ENCODE measurements around the gene KRTAP10-12. TPM values are rescaled to one million over a fixed set of nuclear protein-coding genes. Genes with fewer than 3 reads are reported as not detected.

KRTAP10-12 gene
- total RNA-seq, 1 experiment from 2014 or later = not detected

- H3K27me3 Mint-ChIP-seq (ENCODE audit: insufficient read depth, unreplicated experiment) = peaks cover 67% of the 10 kb centered on the region
- no peaks in the 10 kb centered on the region for H3K4me1 Mint-ChIP-seq (ENCODE audit: insufficient read depth, unreplicated experiment)
- no TSS peak for BruUV-seq (replicated peaks)
- no peaks in the 10 kb centered on the region for H3K9me3 Mint-ChIP-seq (ENCODE audit: unreplicated experiment)
- no peaks in the 10 kb centered on the region for H3K36me3 Mint-ChIP-seq (ENCODE audit: insufficient read depth, unreplicated experiment)
- POLR2A ChIA-PET = interaction anchor here (1.1 kb wide), 1 partner anchor 10 kb away, joined by 5 read pairs; no protein-coding TSS in a partner anchor
- intact Hi-C loops (cut with micrococcal nuclease) = no loop called here
- DNase-seq (ENCODE audit: unreplicated experiment) = no peak
- no peak for TF ChIP-seq CTCF (IDR thresholded peaks at IDR 0.05; ENCODE audit: unreplicated experiment)
- no peak overlapping the region for H3K27ac Mint-ChIP-seq (ENCODE audit: low read depth, unreplicated experiment)
- no peak overlapping the region for H3K4me3 Mint-ChIP-seq (ENCODE audit: unreplicated experiment)
- CTCF ChIA-PET = no interaction called here
Measured at GRCh38 chr21:44700101-44701022, 3.4 kb downstream of the KRTAP10-12 start.

DNA sequence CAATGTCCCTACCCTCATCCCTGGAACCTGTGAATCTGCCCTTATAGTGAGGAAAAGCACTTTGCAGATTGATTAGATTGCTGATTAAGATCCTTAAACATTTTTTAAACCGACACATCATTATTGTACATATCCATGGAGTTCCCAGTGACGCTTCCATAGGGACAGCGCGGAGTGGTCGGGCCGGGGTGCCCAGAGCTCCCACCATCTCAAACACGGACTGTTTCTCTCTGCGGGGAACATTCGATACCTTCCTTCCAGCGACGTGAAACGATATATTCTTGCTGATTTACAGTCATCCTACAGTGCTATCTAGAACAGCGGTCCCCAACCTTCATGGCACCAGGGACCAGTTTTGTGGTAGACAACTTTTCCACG lies 4.0 kb downstream of the KRTAP10-12 start:
- Mint-ChIP-seq H3K9me3 (ENCODE audit: unreplicated experiment) (no peaks in the 10 kb centered on the region), H3K36me3 (ENCODE audit: insufficient read depth, unreplicated experiment) (no peaks in the 10 kb centered on the region), H3K27ac (ENCODE audit: low read depth, unreplicated experiment) (no peak overlapping the region), H3K4me1 (ENCODE audit: insufficient read depth, unreplicated experiment) (no peaks in the 10 kb centered on the region), H3K4me3 (ENCODE audit: unreplicated experiment) (no peak overlapping the region), H3K27me3 (ENCODE audit: insufficient read depth, unreplicated experiment) (peaks cover 60% of the 10 kb centered on the region)
- no peak for DNase-seq (ENCODE audit: unreplicated experiment)
- ChIA-PET POLR2A (interaction anchor here (0.6 to 1.1 kb wide), 2 partner anchors 9 to 28 kb away, joined by 3 to 5 read pairs; no protein-coding TSS in a partner anchor), CTCF (no interaction called here)
- BruUV-seq (replicated peaks) = no TSS peak
- intact Hi-C loops (cut with micrococcal nuclease) = no loop called here
- TF ChIP-seq CTCF (IDR thresholded peaks at IDR 0.05; ENCODE audit: unreplicated experiment) = no peak

DNA sequence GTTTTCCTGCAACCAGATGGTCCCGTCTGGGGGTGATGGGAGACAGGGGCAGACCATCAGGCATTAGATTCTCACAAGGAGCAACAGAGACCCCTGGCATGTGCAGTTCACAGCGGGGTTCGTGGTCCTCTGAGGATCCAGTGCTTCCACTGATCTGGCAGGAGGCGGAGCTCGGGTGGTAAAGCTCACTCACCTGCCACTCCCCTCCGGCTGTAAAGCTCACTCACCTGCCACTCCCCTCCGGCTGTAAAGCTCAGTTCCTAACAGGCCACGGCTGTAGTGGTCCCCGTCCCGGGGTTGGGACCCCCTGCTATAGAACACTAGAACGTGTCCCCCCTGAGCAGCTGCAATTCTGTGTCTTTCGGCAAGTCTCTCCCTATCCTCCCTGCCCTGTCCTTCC lies 4.6 kb downstream of the KRTAP10-12 start:
- Mint-ChIP-seq H3K36me3 (ENCODE audit: insufficient read depth, unreplicated experiment) (no peaks in the 10 kb centered on the region), H3K27ac (ENCODE audit: low read depth, unreplicated experiment) (no peak overlapping the region), H3K9me3 (ENCODE audit: unreplicated experiment) (no peaks in the 10 kb centered on the region), H3K4me3 (ENCODE audit: unreplicated experiment) (no peak overlapping the region), H3K27me3 (ENCODE audit: insufficient read depth, unreplicated experiment) (peaks cover 55% of the 10 kb centered on the region), H3K4me1 (ENCODE audit: insufficient read depth, unreplicated experiment) (no peaks in the 10 kb centered on the region)
- no peak for DNase-seq (ENCODE audit: unreplicated experiment)
- ChIA-PET POLR2A (interaction anchor here (0.6 to 1.1 kb wide), 2 partner anchors 8 to 28 kb away, joined by 3 to 5 read pairs; no protein-coding TSS in a partner anchor), CTCF (no interaction called here)
- no peak for TF ChIP-seq CTCF (IDR thresholded peaks at IDR 0.05; ENCODE audit: unreplicated experiment)
- BruUV-seq (replicated peaks) = no TSS peak
- intact Hi-C loops (cut with micrococcal nuclease) = no loop called here

DNA sequence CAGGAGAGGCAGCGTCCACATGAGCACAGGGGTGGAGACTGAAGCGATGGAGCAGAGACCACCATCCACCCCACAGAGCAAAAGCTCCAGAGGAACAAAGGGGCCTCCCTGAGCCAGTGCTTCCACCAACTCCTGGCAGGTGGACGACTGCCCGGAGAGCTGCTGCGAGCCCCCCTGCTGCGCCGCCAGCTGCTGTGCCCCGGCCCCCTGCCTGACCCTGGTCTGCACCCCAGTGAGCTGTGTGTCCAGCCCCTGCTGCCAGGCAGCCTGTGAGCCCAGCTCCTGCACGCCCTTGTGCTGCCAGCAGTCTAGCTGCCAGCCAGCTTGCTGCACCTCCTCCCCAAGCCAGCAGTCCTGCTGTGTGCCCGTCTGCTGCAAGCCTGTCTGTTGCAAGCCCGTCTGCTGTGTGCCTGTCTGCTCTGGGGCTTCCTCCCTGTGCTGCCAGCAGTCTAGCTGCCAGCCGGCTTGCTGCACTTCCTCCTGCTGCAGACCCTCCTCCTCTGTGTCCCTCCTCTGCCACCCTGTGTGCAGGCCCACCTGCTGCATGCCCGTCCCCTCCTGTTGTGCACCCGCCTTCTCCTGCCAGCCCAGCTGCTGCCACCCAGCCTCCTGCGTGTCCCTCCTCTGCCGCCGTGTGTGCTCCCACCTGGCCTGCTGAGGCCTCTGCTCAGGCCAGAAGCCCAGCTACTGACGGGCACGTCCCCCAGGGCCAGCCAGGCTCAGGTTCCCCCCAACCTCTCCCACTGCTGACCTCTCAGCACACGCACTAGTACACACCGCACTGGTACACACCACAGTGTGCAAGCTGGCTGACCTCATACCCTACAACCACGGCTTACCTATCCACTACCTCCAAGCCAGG lies 5.4 kb downstream of the KRTAP10-12 start:
- H3K9me3 Mint-ChIP-seq (ENCODE audit: unreplicated experiment) = no peaks in the 10 kb centered on the region
- ChIA-PET POLR2A (no interaction called here), CTCF (no interaction called here)
- no TSS peak for BruUV-seq (replicated peaks)
- no peaks in the 10 kb centered on the region for H3K4me1 Mint-ChIP-seq (ENCODE audit: insufficient read depth, unreplicated experiment)
- no peak for TF ChIP-seq CTCF (IDR thresholded peaks at IDR 0.05; ENCODE audit: unreplicated experiment)
- H3K36me3 Mint-ChIP-seq (ENCODE audit: insufficient read depth, unreplicated experiment) = no peaks in the 10 kb centered on the region
- H3K27ac Mint-ChIP-seq (ENCODE audit: low read depth, unreplicated experiment) = no peak overlapping the region
- intact Hi-C loops (cut with micrococcal nuclease) = no loop called here
- peaks cover 48% of the 10 kb centered on the region for H3K27me3 Mint-ChIP-seq (ENCODE audit: insufficient read depth, unreplicated experiment)
- H3K4me3 Mint-ChIP-seq (ENCODE audit: unreplicated experiment) = no peak overlapping the region
- DNase-seq (ENCODE audit: unreplicated experiment) = no peak

Measured in MCF 10A (cell line).